HepG2 (cell line): ENCODE measurements around the gene TOMM40L. TPM values are rescaled to one million over a fixed set of nuclear protein-coding genes. Genes with fewer than 3 reads are reported as not detected.

Source experiments
- GATAD1 ChIP-seq: IDR thresholded peaks from 2 replicates; pipeline ENCODE4 v1.6.1; 2016; ENCODE audit warnings: missing genetic modification reagents, missing compliant biosample characterization
- HNRNPL ChIP-seq: fragments of 200-400 bp; formaldehyde crosslinking; IDR thresholded peaks from 2 replicates; pipeline ENCODE4 v1.6.1; 2017; ENCODE audit warnings: mild to moderate bottlenecking, low read depth, low read length
- IRX3 ChIP-seq: sonication (generic); formaldehyde crosslinking; IDR thresholded peaks from 2 replicates; pipeline ENCODE4 v1.8.1; 2023; ENCODE audit warnings: mild to moderate bottlenecking, low read depth, missing genetic modification reagents, borderline replicate concordance
- MEIS1 ChIP-seq: sonication (generic); formaldehyde crosslinking; IDR thresholded peaks from 2 replicates; pipeline ENCODE4 v1.9.0; 2021; ENCODE audit warnings: mild to moderate bottlenecking, missing genetic modification reagents, moderate library complexity, borderline replicate concordance
- POLR2AphosphoS5 ChIP-seq: IDR thresholded peaks from 2 replicates; pipeline ENCODE4 v1.6.1; 2012; ENCODE audit warnings: low read depth, low read length
- TCF7L2 ChIP-seq: IDR thresholded peaks from 2 replicates; pipeline ENCODE4 v1.6.1; 2011; ENCODE audit warnings: mild to moderate bottlenecking, low read depth, low read length, moderate library complexity
- THRA ChIP-seq: sonication (generic); formaldehyde crosslinking; IDR thresholded peaks from 2 replicates; pipeline ENCODE4 v1.4.0; 2020; ENCODE audit warnings: missing genetic modification reagents, borderline replicate concordance
- ZBTB38 ChIP-seq: sonication (generic); formaldehyde crosslinking; IDR thresholded peaks from 2 replicates; pipeline ENCODE4 v1.5.1; 2020; ENCODE audit warnings: mild to moderate bottlenecking, missing genetic modification reagents
- ZNF264 ChIP-seq: sonication (generic); formaldehyde crosslinking; IDR thresholded peaks from 2 replicates; pipeline ENCODE4 v1.4.0; 2020; ENCODE audit warnings: missing genetic modification reagents
- ZNF746 ChIP-seq: sonication (generic); formaldehyde crosslinking; IDR thresholded peaks from 2 replicates; pipeline ENCODE4 v1.8.0; 2022; ENCODE audit warnings: mild to moderate bottlenecking, missing genetic modification reagents
- ZNF792 ChIP-seq: IDR thresholded peaks from 2 replicates; pipeline ENCODE4 v1.6.1; 2016
- ZSCAN29 ChIP-seq: sonication (generic); formaldehyde crosslinking; conservative IDR thresholded peaks from 2 replicates; pipeline ENCODE4 v1.4.0; 2020; ENCODE audit warnings: mild to moderate bottlenecking, missing genetic modification reagents
- polyA plus RNA-seq, 8 experiments: library from polyadenylated mRNA; depleted of rRNA in 3 of 8; stranded (reverse) in 7 of 8; unstranded in 1 of 8; fragments of >200 nt; fragmentation: Illumina TruSeq in 4 of 8; extraction: Trizol in 4 of 8; gene quantifications; 2 replicates each; pipeline versions ENCODE4 v1.2.1 to v1.2.3, GENCODE V29; 2011 to 2016; ENCODE audit warnings: low read depth in 4 of 8, missing spikeins in 1 of 8, mixed read lengths in 1 of 8; ENCODE audit not compliant: insufficient read depth in 1 of 8
- total RNA-seq, 5 experiments: library from RNA; depleted of rRNA; stranded (reverse); fragments of >200 nt; fragmentation: Illumina TruSeq; extraction: Trizol; gene quantifications; 2 replicates each; pipeline ENCODE4 v1.2.3, GENCODE V29; 2016; ENCODE audit warnings: low read depth in 1 of 5
- TF ChIP-seq, protein P1 (sequence below): sonication (generic); formaldehyde crosslinking; IDR thresholded peaks from 2 replicates; pipeline ENCODE4 v1.8.0; 2022; ENCODE audit warnings: missing genetic modification reagents, mild to moderate bottlenecking, moderate library complexity, borderline replicate concordance
- TF ChIP-seq, protein P2 (sequence below): sonication (generic); formaldehyde crosslinking; IDR thresholded peaks from 2 replicates; pipeline ENCODE4 v1.9.0; 2021; ENCODE audit warnings: mild to moderate bottlenecking, missing genetic modification reagents
- TF ChIP-seq, protein P3 (sequence below): sonication (generic); formaldehyde crosslinking; IDR thresholded peaks from 2 replicates; pipeline ENCODE4 v1.4.0; 2020; ENCODE audit warnings: mild to moderate bottlenecking, missing genetic modification reagents
- TF ChIP-seq, protein P4 (sequence below): IDR thresholded peaks from 2 replicates; pipeline ENCODE4 v1.6.1; 2016; ENCODE audit warnings: missing compliant biosample characterization, missing genetic modification reagents, borderline replicate concordance

The TOMM40L gene
- total and polyA plus RNA-seq, 2 of the 13 experiments (the other 11 are each of a cell fraction or from before 2014, with no cell fraction given) = 14.1 to 26.2 TPM

DNA sequence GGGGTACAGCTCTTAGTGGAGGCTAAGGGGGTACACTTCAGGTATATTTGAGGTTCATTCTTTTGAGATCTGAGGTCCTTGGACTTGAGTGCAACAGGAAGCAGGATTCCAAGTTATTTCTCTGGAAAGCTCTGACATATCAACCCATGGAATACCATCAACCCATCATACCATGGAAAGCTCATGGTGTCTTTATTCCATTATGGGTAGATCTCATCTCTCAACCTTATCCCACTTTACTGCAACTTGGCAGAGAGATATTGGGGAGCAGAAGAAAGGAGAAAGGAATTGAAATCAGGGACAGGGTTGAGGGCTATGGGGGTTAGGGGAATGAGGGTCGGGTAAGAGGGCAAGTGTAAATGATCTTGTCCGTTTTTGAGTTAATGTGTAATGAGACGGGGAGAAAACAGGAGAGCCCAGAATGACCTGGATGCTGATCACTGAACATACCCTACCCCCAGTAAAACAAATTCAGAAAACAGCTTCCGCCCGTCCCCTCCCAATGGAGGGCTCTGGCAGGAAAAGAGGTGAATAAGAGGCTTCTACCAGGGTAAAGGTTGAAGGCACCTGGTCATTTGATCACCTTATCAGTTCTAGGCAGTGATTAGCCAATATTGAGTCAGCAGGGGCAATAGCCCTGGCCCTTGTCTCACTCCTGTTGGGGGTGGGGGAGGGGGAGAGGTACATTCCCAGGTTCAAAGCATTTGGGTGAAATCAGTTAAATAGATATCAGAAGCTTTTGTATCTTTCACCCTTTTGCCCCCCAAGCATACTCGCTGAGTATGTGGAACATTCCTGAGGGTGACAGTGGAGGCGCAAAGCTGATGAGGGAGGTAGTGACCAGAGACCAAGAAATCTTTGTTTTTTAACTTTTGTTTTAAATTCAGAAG, 1.8 kb upstream of the TOMM40L start (continued):
- TF ChIP-seq ZNF746 (CRISPR knock-in tag) (peak; percentile 90), TCF7L2 (peak; percentile 82; the same call in 1 of the 2 replicates), ZSCAN29 (CRISPR knock-in tag) (peak; percentile 5; the same call in 1 of the 2 replicates), MEIS1 (no peak), IRX3 (CRISPR knock-in tag) (peak; percentile 73), ZBTB38 (CRISPR knock-in tag) (no peak), ZNF792 (CRISPR knock-in tag) (no peak; the same call in 1 of the 2 replicates), GATAD1 (peak; percentile 41; the same call in 1 of the 2 replicates), HNRNPL (no peak), POLR2AphosphoS5 (peak; percentile 17; the same call in 1 of the 2 replicates), ZNF264 (CRISPR knock-in tag) (peak; percentile 51; the same call in 1 of the 2 replicates), THRA (CRISPR knock-in tag) (peak; percentile 92)
- TF ChIP-seq, protein P1, sequence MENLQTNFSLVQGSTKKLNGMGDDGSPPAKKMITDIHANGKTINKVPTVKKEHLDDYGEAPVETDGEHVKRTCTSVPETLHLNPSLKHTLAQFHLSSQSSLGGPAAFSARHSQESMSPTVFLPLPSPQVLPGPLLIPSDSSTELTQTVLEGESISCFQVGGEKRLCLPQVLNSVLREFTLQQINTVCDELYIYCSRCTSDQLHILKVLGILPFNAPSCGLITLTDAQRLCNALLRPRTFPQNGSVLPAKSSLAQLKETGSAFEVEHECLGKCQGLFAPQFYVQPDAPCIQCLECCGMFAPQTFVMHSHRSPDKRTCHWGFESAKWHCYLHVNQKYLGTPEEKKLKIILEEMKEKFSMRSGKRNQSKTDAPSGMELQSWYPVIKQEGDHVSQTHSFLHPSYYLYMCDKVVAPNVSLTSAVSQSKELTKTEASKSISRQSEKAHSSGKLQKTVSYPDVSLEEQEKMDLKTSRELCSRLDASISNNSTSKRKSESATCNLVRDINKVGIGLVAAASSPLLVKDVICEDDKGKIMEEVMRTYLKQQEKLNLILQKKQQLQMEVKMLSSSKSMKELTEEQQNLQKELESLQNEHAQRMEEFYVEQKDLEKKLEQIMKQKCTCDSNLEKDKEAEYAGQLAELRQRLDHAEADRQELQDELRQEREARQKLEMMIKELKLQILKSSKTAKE (CRISPR knock-in tag) = peak; percentile 87
- TF ChIP-seq, protein P2, sequence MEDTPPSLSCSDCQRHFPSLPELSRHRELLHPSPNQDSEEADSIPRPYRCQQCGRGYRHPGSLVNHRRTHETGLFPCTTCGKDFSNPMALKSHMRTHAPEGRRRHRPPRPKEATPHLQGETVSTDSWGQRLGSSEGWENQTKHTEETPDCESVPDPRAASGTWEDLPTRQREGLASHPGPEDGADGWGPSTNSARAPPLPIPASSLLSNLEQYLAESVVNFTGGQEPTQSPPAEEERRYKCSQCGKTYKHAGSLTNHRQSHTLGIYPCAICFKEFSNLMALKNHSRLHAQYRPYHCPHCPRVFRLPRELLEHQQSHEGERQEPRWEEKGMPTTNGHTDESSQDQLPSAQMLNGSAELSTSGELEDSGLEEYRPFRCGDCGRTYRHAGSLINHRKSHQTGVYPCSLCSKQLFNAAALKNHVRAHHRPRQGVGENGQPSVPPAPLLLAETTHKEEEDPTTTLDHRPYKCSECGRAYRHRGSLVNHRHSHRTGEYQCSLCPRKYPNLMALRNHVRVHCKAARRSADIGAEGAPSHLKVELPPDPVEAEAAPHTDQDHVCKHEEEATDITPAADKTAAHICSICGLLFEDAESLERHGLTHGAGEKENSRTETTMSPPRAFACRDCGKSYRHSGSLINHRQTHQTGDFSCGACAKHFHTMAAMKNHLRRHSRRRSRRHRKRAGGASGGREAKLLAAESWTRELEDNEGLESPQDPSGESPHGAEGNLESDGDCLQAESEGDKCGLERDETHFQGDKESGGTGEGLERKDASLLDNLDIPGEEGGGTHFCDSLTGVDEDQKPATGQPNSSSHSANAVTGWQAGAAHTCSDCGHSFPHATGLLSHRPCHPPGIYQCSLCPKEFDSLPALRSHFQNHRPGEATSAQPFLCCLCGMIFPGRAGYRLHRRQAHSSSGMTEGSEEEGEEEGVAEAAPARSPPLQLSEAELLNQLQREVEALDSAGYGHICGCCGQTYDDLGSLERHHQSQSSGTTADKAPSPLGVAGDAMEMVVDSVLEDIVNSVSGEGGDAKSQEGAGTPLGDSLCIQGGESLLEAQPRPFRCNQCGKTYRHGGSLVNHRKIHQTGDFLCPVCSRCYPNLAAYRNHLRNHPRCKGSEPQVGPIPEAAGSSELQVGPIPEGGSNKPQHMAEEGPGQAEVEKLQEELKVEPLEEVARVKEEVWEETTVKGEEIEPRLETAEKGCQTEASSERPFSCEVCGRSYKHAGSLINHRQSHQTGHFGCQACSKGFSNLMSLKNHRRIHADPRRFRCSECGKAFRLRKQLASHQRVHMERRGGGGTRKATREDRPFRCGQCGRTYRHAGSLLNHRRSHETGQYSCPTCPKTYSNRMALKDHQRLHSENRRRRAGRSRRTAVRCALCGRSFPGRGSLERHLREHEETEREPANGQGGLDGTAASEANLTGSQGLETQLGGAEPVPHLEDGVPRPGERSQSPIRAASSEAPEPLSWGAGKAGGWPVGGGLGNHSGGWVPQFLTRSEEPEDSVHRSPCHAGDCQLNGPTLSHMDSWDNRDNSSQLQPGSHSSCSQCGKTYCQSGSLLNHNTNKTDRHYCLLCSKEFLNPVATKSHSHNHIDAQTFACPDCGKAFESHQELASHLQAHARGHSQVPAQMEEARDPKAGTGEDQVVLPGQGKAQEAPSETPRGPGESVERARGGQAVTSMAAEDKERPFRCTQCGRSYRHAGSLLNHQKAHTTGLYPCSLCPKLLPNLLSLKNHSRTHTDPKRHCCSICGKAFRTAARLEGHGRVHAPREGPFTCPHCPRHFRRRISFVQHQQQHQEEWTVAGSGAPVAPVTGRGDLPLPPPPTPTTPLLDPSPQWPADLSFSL (CRISPR knock-in tag) = no peak
- TF ChIP-seq, protein P3, sequence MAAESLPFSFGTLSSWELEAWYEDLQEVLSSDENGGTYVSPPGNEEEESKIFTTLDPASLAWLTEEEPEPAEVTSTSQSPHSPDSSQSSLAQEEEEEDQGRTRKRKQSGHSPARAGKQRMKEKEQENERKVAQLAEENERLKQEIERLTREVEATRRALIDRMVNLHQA = 0 out of 2 replicates have a peak, but pooled peaks have one; percentile 65
- TF ChIP-seq, protein P4, sequence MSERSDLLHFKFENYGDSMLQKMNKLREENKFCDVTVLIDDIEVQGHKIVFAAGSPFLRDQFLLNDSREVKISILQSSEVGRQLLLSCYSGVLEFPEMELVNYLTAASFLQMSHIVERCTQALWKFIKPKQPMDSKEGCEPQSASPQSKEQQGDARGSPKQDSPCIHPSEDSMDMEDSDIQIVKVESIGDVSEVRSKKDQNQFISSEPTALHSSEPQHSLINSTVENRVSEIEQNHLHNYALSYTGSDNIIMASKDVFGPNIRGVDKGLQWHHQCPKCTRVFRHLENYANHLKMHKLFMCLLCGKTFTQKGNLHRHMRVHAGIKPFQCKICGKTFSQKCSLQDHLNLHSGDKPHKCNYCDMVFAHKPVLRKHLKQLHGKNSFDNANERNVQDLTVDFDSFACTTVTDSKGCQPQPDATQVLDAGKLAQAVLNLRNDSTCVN = peak; percentile 35; the same call in 1 of the 2 replicates
